ENCODE measurements around the gene MBTPS2. TPM values are rescaled to one million over a fixed set of nuclear protein-coding genes. Genes with fewer than 3 reads are reported as not detected.

MBTPS2 gene
- total RNA-seq, 5 donors from 2014 or later (not counting 1 experiment from before 2014, with no cell fraction given) = 4.8 to 8.0 (median 6.0) TPM

Other genes with a start within 250 kb of the MBTPS2 start
- gene KLHL34, start 181.3 kb upstream of the MBTPS2 start, total RNA-seq = 1 to 10 TPM in 4 of 5 donors, under 1 TPM in 1; 0.68 to 2.7 (median 2.6) TPM
- gene SMPX, start 81.5 kb upstream of the MBTPS2 start, total RNA-seq = not detected
- gene YY2, start 16.4 kb downstream of the MBTPS2 start, total RNA-seq = 1 to 10 TPM in 4 of 5 donors, under 1 TPM in 1; 0.61 to 2.4 (median 1.3) TPM
- gene SMS, start 101.1 kb downstream of the MBTPS2 start, total RNA-seq = 10 to 100 TPM; 17.2 to 21.9 (median 18.5) TPM
- under 1 TPM; 0.07 to 0.35 (median 0.16) TPM for gene PHEX, start 192.7 kb downstream of the MBTPS2 start, total RNA-seq

All from T-cell (primary cell).